ENCODE measurements around the gene PRR36. TPM values are rescaled to one million over a fixed set of nuclear protein-coding genes. Genes with fewer than 3 reads are reported as not detected.

Gene PRR36
- polyA plus RNA-seq, 4 donors: 0.22 to 0.47 TPM; not detected in 2

GRCh38 chr19:7858109-7858770 lies 15.9 kb downstream of the PRR36 start:
- Histone ChIP-seq H3K36me3 (ENCODE audit: control insufficient read depth in 3 of 3, insufficient read depth in 2 of 3, low read depth in 1 of 3, low read length in 3 of 3) (peaks cover 0 to 9% (median 0%) of the 10 kb centered on the region in 3 donors), H3K27me3 (ENCODE audit: control insufficient read depth in 3 of 3, insufficient read depth in 3 of 3, low read length in 3 of 3) (peaks cover 3 to 35% (median 10%) of the 10 kb centered on the region in 3 donors), H3K27ac (ENCODE audit: low read depth in 1 of 3, low read length in 2 of 3) (no peak overlapping the region), H3K4me3 (ENCODE audit: low read depth in 1 of 3, low read length in 3 of 3) (no peak overlapping the region), H3K9me3 (ENCODE audit: control insufficient read depth in 2 of 2, insufficient read depth in 1 of 2, low read depth in 1 of 2, low read length in 1 of 2) (no peaks in the 10 kb centered on the region), H3K4me1 (ENCODE audit: control insufficient read depth in 3 of 3, insufficient read depth in 2 of 3, low read depth in 1 of 3, low read length in 2 of 3) (peaks cover 0 to 34% (median 8%) of the 10 kb centered on the region in 3 donors)
- 11 to 48% (median 25%) methylated on average over 23 to 29 of the region's 29 CpGs for WGBS, 3 donors
- FAIRE-seq (no peak), DNase-seq (peak in 1 of 2 donors; percentile 59)

GRCh38 chr19:7857727-7858108 lies 16.5 kb downstream of the PRR36 start:
- H3K9me3 ChIP-seq (ENCODE audit: control insufficient read depth in 2 of 2, insufficient read depth in 1 of 2, low read depth in 1 of 2, low read length in 1 of 2): no peaks in the 10 kb centered on the region
- FAIRE-seq (no peak), DNase-seq (no peak)
- 21 to 65% (median 44%) methylated on average over 8 of the region's 8 CpGs for WGBS, 3 donors
- H3K4me3 ChIP-seq (ENCODE audit: low read depth in 1 of 3, low read length in 3 of 3): no peak overlapping the region
- H3K36me3 ChIP-seq (ENCODE audit: control insufficient read depth in 3 of 3, insufficient read depth in 2 of 3, low read depth in 1 of 3, low read length in 3 of 3): peaks cover 0 to 9% (median 0%) of the 10 kb centered on the region in 3 donors
- H3K4me1 ChIP-seq (ENCODE audit: control insufficient read depth in 3 of 3, insufficient read depth in 2 of 3, low read depth in 1 of 3, low read length in 2 of 3): peaks cover 0 to 34% (median 8%) of the 10 kb centered on the region in 3 donors
- H3K27ac ChIP-seq (ENCODE audit: low read depth in 1 of 3, low read length in 2 of 3): no peak overlapping the region
- H3K27me3 ChIP-seq (ENCODE audit: control insufficient read depth in 3 of 3, insufficient read depth in 3 of 3, low read length in 3 of 3): peaks cover 3 to 35% (median 10%) of the 10 kb centered on the region in 3 donors

- Histone ChIP-seq H3K27ac (ENCODE audit: low read depth in 1 of 3, low read length in 2 of 3) (no peak overlapping the region), H3K4me1 (ENCODE audit: control insufficient read depth in 3 of 3, insufficient read depth in 2 of 3, low read depth in 1 of 3, low read length in 2 of 3) (peaks cover 0 to 31% (median 7%) of the 10 kb centered on the region in 3 donors)
- DNase-seq: no peak
These were observed 17.2 kb downstream of the PRR36 start for GRCh38 chr19:7856679-7857663.

GRCh38 chr19:7856109-7856591 lies 18.0 kb downstream of the PRR36 start:
- WGBS, 3 donors: 86 to 92% (median 91%) methylated on average over 16 of the region's 16 CpGs
- FAIRE-seq (no peak), DNase-seq (no peak)
- peaks cover 0 to 22% (median 0%) of the 10 kb centered on the region in 3 donors for H3K4me1 ChIP-seq (ENCODE audit: control insufficient read depth in 3 of 3, insufficient read depth in 2 of 3, low read depth in 1 of 3, low read length in 2 of 3)
- no peak overlapping the region for H3K4me3 ChIP-seq (ENCODE audit: low read depth in 1 of 3, low read length in 3 of 3)
- H3K36me3 ChIP-seq (ENCODE audit: control insufficient read depth in 3 of 3, insufficient read depth in 2 of 3, low read depth in 1 of 3, low read length in 3 of 3): peaks cover 0 to 9% (median 0%) of the 10 kb centered on the region in 3 donors
- no peak overlapping the region for H3K27ac ChIP-seq (ENCODE audit: low read depth in 1 of 3, low read length in 2 of 3)
- H3K9me3 ChIP-seq (ENCODE audit: control insufficient read depth in 2 of 2, insufficient read depth in 1 of 2, low read depth in 1 of 2, low read length in 1 of 2): no peaks in the 10 kb centered on the region
- peaks cover 0 to 23% (median 5%) of the 10 kb centered on the region in 3 donors for H3K27me3 ChIP-seq (ENCODE audit: control insufficient read depth in 3 of 3, insufficient read depth in 3 of 3, low read length in 3 of 3)

More at GRCh38 chr19:7856679-7857663, 17.2 kb downstream of the PRR36 start:
- no peak for FAIRE-seq
- no peak overlapping the region for H3K4me3 ChIP-seq (ENCODE audit: low read depth in 1 of 3, low read length in 3 of 3)
- no peaks in the 10 kb centered on the region for H3K9me3 ChIP-seq (ENCODE audit: control insufficient read depth in 2 of 2, insufficient read depth in 1 of 2, low read depth in 1 of 2, low read length in 1 of 2)
- peaks cover 0 to 9% (median 0%) of the 10 kb centered on the region in 3 donors for H3K36me3 ChIP-seq (ENCODE audit: control insufficient read depth in 3 of 3, insufficient read depth in 2 of 3, low read depth in 1 of 3, low read length in 3 of 3)
- WGBS, 3 donors: 80 to 85% (median 83%) methylated on average over 35 to 38 of the region's 38 CpGs
- H3K27me3 ChIP-seq (ENCODE audit: control insufficient read depth in 3 of 3, insufficient read depth in 3 of 3, low read length in 3 of 3): peaks cover 3 to 31% (median 7%) of the 10 kb centered on the region in 3 donors

- H3K4me3 ChIP-seq (ENCODE audit: low read depth in 1 of 3, low read length in 3 of 3): no peak overlapping the region
- H3K9me3 ChIP-seq (ENCODE audit: control insufficient read depth in 2 of 2, insufficient read depth in 1 of 2, low read depth in 1 of 2, low read length in 1 of 2): no peaks in the 10 kb centered on the region
- no peak overlapping the region for H3K27ac ChIP-seq (ENCODE audit: low read depth in 1 of 3, low read length in 2 of 3)
- peaks cover 0 to 20% (median 0%) of the 10 kb centered on the region in 3 donors for H3K4me1 ChIP-seq (ENCODE audit: control insufficient read depth in 3 of 3, insufficient read depth in 2 of 3, low read depth in 1 of 3, low read length in 2 of 3)
- WGBS, 3 donors: 89 to 91% (median 90%) methylated on average over 26 of the region's 26 CpGs
- DNase-seq (no peak), FAIRE-seq (no peak)
- H3K36me3 ChIP-seq (ENCODE audit: control insufficient read depth in 3 of 3, insufficient read depth in 2 of 3, low read depth in 1 of 3, low read length in 3 of 3): peaks cover 0 to 9% (median 0%) of the 10 kb centered on the region in 3 donors
- H3K27me3 ChIP-seq (ENCODE audit: control insufficient read depth in 3 of 3, insufficient read depth in 3 of 3, low read length in 3 of 3): peaks cover 0 to 17% (median 3%) of the 10 kb centered on the region in 3 donors
These were observed 18.6 kb downstream of the PRR36 start for GRCh38 chr19:7855426-7856108.

GRCh38 chr19:7853770-7854128 lies 20.4 kb downstream of the PRR36 start:
- Histone ChIP-seq H3K9me3 (ENCODE audit: control insufficient read depth in 2 of 2, insufficient read depth in 1 of 2, low read depth in 1 of 2, low read length in 1 of 2) (no peaks in the 10 kb centered on the region), H3K36me3 (ENCODE audit: control insufficient read depth in 3 of 3, insufficient read depth in 2 of 3, low read depth in 1 of 3, low read length in 3 of 3) (peaks cover 0 to 6% (median 0%) of the 10 kb centered on the region in 3 donors), H3K27me3 (ENCODE audit: control insufficient read depth in 3 of 3, insufficient read depth in 3 of 3, low read length in 3 of 3) (peaks cover 0 to 7% (median 3%) of the 10 kb centered on the region in 3 donors), H3K4me3 (ENCODE audit: low read depth in 1 of 3, low read length in 3 of 3) (no peak overlapping the region), H3K4me1 (ENCODE audit: control insufficient read depth in 3 of 3, insufficient read depth in 2 of 3, low read depth in 1 of 3, low read length in 2 of 3) (peaks cover 0 to 19% (median 0%) of the 10 kb centered on the region in 3 donors), H3K27ac (ENCODE audit: low read depth in 1 of 3, low read length in 2 of 3) (peak overlapping the region in 1 of 3 donors; percentile 68)
- FAIRE-seq (no peak), DNase-seq (peak in 1 of 2 donors; percentile 61)
- WGBS, 3 donors: 20 to 68% (median 34%) methylated on average over 11 to 12 of the region's 12 CpGs

- 17 to 29% (median 24%) methylated on average over 45 of the region's 45 CpGs for WGBS, 3 donors
- Histone ChIP-seq H3K4me3 (ENCODE audit: low read depth in 1 of 3, low read length in 3 of 3) (no peak overlapping the region), H3K27me3 (ENCODE audit: control insufficient read depth in 3 of 3, insufficient read depth in 3 of 3, low read length in 3 of 3) (peaks cover 0 to 3% (median 3%) of the 10 kb centered on the region in 3 donors), H3K27ac (ENCODE audit: low read depth in 1 of 3, low read length in 2 of 3) (peak overlapping the region in 1 of 3 donors; percentile 68), H3K36me3 (ENCODE audit: control insufficient read depth in 3 of 3, insufficient read depth in 2 of 3, low read depth in 1 of 3, low read length in 3 of 3) (peaks cover 0 to 6% (median 0%) of the 10 kb centered on the region in 3 donors), H3K4me1 (ENCODE audit: control insufficient read depth in 3 of 3, insufficient read depth in 2 of 3, low read depth in 1 of 3, low read length in 2 of 3) (peaks cover 0 to 13% (median 0%) of the 10 kb centered on the region in 3 donors), H3K9me3 (ENCODE audit: control insufficient read depth in 2 of 2, insufficient read depth in 1 of 2, low read depth in 1 of 2, low read length in 1 of 2) (no peaks in the 10 kb centered on the region)
- FAIRE-seq (no peak), DNase-seq (peak; percentile 85 to 95)
These were observed 21.1 kb downstream of the PRR36 start for GRCh38 chr19:7852851-7853769.

Measured in small intestine (tissue), 7 donors.